Activated CD8-positive, alpha-beta memory T cell treated with anti-CD3 and anti-CD28 coated beads, Interleukin-2, amount 50 U/mL, for 1 hour (primary cell): Measurements from ENCODE around the gene DGCR6L.
"Not testable (repeated sequence)": the region's sequence is repeated elsewhere in the genome, so short reads cannot be mapped to it uniquely, and the experiment has no call there.

ENCODE experiments used
- DNase-seq: peaks from one replicate; pipeline ENCODE4 v3.0.0-alpha.2; 2020; ENCODE audit errors: extremely low read depth

DGCR6L gene

DNA sequence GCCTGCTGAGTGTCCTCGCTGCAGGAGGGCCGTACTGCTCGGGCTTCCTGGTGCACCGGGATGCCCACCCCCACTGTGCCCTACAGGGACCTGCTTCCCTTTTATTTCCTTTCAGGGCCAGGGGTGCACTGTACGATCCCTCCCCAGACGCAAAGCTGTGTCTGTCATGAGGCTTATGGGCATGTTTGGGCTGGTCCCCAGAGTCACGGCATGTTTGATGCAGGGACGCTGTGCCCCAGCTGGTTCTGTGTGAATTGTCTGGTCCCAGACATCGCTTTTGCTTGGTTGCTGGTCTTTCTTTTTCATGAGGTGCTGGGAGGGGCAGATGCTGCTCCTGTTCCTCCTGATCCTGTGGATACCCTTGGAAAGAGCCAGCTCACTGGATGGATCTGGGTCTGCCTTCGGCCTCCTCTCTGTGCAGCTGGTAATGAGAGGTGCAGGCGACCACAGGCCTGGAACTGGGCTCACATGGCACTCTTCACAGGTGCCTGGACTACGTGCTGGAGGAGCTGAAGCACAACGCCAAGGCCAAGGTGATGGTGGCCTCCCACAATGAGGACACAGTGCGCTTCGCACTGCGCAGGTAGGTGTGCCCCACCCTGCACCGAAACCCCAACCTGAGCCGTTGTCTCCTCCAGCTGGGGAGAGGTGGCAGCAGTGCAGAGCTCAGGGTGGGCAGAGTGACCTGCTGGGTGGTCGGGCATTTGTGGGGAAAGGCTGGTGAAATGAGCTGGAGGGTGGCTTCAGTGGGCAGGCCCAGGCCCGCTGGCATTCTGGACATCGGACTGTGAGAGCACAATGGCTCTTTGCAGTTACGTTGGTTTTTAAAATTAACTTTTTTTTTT is 10.8 kb downstream of the DGCR6L start:
- DNase-seq = not testable (repeated sequence)

DNA sequence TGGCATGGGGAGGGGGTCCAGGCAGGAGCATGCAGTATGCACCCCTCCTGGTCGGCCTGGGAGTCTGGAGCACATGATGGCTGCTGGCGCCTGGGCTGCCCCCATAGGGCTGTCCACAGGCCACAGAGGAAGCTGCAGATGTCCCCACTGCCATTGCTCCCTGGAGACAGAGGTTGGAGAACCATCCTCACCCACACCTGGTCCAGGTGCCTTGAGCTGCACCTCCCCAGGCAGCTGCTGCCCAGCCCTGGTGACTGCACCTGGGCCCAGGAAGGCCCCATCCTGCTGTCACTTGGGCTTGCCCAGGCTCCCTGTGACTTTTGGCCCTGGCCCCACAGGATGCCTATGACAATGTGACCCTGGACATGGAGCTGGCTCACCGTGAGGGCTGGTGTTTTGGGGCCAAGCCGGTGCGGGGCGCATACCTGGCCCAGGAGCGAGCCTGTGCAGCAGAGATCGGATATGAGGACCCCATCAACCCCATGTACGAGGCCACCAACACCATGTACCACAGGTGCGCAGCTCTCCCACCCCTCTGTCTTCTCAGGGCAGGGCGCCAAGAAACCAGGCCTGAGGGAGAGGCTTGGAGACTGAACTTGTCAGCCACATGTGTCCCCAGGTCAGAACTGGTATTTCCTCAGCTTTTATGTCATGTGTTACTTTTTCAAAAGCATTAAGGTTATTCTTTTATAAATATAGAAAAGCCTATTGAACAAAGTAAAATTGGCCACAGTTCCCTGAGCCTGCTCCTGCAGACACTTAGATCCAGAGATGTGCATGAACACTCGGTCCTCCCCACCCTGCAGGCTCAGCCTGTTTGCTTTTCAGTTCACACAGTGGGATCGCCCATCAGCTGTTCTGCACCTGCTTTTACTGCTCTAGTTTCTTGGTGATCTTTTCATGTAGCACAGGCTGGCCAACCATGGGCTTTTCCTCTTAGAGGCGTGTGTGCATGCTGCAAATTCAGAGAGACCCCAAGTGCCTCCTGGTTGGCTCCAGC is 12.1 kb downstream of the DGCR6L start:
- DNase-seq = not testable (repeated sequence)

DNA sequence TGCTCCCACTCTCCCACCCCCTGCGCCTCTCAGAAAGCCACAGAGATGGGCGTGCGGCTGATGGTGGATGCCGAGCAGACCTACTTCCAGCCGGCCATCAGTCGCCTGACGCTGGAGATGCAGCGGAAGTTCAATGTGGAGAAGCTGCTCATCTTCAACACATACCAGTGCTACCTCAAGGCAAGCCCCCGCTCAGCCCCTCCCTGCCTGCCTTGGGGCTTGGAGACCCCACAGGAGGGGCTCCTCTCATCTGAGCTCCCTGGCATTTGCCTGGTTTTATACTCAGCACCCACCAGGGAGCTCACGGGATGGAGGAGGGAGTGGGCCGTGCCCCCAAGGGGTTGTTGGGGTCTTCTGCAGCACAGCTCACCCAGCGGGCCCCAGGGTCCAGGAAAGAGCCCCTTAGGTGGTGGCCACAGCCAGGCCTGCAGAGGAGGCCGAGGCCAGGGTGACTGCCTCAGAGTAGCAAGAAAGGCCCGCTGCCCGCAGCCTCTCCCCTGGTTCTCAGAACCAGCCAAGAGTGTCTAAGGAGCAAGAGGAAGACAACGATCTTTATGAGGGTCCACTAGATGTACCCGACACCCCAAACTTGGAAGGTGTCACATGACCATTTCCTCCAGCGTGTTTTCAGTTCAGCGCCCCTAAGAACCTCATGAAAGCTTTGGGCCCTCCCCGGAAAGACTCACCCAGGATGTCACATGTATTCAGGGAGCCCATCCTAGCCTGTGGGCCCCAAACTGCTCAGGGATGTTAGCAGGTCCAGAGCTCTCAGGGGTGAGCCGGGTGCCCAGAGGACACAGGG is 13.0 kb downstream of the DGCR6L start:
- DNase-seq = not testable (repeated sequence)

DNA sequence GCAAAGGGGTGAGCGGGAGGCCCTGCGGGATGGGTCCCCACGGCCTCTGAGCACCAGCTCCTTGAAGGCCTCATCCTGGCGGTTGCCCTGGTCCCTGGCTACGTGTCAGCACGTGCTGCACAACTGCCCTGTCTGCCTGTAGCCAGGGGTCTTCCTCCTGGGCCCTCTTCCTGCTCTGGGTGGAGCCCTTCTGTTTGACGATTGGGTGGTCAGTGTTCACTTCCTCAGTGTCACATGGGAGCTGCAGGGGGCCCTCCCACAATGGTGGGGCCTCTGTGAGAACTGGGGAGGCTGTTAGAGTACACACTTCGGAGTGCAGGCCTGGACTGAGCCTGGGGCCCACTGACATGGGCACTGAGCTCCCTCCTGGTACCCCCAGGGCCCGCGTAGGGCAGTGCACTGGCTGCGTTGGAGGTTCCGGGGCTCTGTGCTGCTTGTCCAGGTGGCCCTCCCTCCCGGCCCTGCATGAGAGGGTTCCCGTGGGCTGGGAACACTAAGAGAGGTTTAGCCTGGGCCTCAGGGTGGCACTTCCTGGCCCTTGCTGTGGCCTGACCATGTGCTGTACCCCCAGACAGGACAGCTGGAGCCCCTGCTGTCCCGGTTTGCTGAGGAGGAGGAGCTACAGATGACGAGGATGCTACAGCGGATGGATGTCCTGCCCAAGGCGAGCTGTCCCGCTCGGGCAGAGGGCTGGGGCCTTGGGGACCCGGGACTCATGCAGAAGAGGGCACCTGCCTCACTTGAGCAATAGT is 13.8 kb downstream of the DGCR6L start:
- no peak for DNase-seq

DNA sequence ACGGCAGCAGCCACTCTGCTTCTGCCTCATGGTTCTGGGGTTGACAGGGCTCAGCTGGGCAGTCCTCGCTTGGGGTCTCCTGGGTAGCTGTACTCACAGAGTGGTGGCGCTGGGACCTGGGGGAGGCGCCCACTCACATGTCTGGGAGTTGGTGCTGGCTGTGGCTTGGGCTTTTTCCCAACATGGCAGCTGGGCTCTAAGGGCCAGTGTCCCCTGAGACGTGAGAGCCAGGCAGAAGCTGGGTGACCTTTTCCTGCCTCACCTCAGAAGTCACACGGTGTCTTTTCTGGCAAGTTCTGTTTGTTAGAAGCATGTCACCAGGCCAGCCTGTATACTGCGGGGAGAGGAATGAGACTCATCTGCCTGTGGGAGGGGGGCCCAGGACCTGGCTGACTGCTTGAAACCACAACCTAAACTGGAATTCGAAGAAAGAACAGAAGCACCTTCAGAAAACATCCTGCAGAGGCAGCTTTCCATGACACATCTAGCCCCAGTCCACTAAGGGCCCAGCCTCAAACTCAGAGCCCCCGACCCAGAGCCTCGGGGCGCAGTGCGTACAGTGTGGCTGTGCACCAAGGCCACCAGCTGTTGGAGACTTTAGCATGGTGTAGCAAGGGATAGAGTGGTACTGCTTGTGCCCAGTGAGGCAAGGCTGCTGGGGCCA is 14.5 kb downstream of the DGCR6L start:
- DNase-seq = not testable (repeated sequence)

DNA sequence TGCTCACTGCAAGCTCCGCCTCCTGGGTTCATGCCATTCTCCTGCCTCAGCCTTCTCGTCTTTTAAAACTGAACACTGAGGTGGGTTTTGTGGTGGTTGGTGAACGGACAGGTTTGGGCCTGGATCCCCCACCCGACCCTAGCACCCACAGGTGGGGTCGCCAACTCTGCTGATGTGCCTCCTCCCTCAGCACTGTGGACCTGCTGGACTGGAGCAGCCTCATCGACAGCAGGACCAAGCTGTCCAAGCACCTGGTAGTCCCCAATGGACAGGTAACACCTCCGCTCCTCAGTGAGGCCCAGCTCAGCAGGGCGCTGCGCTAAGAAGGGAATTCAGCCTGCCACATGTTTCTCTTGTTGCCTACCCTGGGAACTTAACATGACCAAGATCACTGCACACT is 15.2 kb downstream of the DGCR6L start:
- DNase-seq = no peak

DNA sequence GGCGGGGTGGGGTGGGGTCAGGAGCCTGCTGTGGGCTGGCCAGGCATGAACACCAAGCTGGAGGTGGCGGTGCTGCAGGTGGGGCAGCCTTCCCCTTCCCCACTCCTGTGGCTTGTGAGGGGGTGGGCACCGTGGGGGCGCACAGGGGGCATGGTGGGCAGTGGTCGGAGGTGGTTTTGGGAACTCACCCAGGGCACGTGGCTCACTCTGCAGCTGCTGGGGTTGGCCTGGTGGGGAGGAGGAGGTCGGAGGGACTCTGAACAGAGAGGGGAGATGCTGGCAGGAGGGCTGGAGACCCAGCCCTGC is 16.7 kb downstream of the DGCR6L start:
- DNase-seq = not testable (repeated sequence)

DNA sequence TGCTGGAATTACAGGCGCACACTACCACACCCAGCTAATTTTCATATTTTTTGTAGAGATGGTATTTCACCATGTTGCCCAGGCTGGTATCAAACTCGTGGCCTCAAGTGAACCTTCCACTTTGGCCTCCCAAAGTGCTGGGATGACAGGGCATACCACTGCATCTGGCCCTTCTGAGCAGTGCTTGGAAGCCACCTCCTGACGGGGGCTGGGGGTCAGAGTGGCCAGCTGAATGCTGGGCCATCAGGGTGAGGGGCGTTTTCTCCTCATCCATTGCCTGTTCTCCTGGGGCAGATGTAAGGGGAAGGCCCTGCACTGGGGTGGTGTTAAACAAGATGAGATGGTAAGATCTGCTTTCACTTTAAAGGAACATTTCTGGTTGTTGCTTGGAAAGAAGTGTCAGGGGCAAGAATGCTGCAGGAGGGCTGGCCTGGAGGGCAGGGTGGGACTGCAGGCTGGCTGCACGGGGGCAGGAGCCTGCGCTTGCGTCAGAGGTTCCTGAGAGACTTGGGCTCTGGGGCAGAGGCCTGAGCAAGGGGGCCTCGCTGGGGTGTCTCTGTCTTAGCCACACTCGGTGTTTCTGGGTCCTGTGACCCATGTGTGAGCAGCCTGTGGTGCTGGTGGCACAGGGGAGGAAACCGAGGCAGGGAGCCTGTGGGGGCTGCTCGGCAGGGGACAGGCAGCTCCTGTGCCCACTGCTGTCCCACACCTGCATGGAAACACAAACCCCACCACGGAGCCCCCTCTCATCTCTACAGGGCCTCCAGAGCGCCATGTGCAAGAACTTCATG is 17.2 kb downstream of the DGCR6L start:
- DNase-seq = no peak

DNA sequence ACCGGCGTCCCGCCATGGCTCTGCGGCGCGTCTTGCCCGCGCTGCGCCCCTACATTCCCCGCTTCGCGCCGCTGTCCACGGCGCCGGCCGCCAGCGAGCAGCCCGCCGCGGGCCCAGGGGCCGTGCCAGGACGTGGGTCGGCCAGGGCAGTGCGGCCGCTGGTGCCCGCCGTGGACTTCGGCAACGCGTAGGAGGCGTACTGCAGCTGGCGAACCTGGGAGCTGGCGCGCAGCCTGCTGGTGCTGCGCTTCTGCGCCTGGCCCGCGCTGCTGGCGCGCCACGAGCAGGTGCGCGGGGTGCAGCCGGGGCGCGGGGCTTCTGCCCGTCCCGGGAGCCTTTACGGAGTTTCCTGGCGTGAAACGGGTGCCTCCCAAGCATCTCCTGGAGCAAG is 20.1 kb downstream of the DGCR6L start:
- DNase-seq = no peak

DNA sequence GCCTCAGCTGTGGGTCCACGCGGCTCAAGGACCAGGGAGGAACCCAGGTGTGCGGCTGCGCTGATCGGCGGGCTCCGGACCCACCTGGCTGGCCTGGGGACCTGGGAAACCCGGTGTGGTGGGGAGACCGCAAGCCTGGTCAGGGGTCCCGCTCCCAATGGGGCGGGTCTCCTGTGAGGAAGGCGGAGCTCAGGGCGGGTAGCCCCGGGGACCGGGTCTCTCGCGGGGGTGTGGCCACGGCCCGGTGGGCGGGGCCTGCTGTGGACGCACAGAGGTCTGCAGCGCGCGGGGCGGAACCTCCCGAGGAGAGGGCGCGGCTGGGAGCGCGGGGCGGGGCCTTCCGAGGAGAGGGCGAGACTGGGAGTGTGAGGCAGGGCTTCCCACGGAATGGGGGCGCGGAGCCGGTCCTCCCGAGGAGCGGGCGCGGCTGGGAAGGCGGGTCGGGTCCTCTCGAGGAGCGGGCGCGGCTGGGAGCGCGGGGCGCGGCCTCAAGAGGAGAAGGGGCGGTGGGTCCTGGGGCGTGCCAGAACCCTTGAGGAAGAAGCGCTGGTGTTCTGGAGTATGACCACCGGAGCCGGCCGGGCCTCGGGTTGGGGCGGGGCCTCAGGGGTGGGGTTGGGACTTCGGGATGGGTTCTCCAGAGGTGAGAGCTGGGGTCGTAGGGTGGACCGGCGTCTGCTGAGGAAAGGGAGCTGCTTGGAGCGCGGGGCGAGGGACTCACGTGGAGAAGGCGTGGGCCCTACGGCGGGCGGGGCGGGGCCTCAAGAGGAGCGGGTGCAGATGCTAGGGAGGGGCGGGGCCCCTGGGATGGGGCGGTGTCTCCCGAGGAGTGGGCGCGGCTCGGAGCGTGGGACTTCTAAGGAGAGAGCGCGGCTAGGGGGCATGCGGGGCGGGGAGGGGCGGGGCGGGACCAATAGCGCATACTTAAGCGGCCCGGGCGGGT is 20.8 kb downstream of the DGCR6L start:
- peak; percentile 73 for DNase-seq

DNA sequence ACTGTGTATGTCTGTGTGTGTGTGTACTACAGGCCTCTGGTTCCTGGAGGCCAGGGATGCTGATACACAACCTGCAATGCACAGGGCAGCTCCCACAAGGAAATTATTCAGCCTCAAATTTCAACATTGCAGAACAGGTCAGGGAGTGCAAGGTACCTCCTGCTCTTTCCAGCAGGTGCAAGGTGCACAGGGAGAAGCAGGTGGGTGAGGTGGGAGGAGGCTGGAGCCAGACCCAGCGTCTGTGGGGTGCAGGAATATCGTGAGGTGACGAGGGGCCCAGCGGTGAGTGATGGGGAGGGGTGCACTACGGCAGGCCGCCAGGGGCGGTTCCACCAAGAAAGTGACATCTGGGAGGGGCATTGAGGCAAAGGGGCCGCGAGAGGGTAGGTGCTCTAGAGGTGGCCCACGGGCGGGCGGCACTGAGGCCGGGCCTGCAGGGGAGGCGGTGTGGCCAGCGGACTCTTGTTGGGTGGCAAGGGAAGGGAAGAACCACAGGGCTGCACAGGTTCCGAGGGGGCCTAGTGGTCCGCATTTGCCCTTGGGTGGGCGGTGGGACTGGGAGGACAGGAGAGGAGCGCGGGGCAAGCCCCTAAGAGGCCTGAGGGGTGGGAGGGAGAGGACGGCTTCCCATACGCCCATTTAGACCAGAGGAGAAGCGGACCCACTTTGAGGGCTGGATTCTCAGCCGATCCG is 21.6 kb downstream of the DGCR6L start:
- DNase-seq = no peak

DNA sequence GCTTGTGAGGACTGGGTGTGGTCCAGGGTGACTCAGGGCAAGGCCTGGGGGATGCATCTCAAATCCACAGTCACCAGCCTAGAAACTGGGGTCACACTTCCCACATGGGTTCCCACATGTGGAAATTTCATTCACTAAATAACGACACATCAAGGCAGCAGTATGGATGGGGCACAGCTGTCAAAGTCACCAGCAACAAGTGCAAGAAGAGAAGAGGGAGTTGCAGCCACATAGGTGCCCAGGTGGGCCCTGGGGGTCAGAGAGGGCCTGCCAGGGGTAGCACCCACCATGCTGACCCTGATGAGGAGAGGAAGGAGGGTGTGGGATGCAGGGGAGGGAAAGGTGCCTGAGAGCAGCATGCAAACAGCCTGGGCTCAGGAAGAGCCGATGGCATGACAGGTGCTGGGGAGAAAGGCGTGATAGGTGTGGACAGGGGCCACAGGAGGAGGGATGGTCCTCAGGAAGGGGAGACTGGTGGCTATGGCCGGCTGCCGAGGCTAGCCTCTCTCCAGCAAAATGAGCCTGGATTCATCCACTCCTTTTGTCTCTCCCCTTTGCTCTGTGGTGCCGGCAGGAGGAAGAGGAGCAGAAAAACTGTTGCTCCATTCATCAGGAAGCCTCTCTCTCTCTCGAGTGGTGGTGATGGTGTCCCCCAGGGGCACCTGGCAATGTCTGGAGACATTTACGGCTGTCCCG is 22.3 kb downstream of the DGCR6L start:
- no peak for DNase-seq

DNA sequence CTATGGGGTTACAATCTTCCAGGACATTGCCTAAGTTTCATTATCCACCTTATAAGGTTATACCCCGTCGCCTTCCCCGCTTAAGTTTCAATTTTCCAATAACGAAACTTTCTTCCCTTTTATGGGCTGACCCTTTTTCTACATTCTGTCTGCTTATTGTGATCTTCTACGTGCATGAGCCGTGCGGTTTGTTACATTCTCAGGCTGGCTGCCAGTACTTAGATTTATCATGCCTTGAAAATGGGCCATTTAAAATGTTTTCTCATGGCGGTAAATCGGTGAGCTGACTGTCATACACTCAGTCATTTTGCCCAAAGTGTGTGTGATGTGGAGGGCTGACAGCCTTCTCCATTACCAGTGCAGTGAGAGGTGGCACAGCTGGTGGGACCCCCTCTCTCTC is 23.3 kb downstream of the DGCR6L start:
- no peak for DNase-seq

DNA sequence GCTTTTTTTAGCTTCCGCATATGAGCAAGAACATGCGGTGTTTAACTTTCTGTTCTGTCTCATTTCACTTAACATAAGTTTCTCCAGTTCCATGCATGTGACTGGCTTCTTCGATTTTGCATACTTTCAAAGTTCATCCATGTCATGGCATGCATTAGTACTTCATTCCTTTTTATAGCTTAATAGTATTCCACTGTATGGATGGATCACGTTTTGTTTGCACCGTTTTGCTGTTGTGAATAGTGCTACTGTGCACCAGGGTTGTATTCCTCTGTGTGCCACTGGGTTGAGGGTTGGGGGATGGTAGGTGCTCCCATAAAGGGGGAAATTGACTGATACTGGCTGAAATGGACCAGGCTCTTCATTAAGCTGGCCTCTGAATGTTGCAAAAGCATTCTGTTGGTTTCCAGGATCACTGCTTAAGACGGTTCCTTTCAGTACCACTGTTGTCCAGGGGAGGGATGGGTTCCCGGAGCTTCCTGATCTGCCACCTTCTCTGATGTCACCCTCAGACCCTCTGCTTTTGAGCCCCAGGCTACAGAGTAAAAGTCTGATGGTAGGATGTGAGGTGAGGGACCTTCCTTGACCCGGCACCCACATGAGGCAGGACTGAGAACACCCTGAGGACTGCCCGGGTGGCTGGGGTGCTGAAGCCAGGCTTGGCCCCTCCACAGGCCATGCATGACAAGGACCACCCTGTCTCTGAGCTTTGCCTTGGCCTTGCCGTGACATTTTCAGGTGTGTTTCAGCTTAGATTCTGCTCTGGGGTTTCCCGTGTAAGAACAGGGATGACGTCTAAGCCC is 24.4 kb downstream of the DGCR6L start:
- no peak for DNase-seq

DNA sequence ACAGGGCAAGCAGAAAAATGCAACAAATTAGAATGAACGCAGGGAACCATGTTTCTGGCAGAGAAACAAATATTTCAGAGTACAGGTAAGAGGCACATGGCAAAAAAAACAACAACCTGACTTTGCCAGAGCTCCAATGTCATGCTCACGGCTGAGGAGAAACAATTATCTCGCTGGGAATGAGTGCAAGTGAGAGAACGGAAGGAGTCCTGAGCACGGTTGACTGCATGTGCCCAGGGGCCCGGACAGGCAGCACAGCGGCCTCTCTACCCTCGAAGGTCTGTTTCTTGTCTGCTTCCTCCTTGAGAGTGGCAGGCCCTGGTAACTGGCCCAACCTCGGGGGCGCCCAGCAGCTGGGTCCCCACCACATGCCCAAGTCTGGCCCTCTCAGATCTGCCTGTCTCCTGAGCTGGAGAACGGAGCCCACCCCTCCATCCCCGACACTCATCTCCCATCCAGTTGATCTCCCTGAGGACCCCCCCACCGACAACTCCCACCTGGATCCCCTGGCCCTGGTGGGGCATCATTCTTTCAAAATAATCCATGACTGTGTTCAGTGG is 27.1 kb downstream of the DGCR6L start:
- DNase-seq = no peak

DNA sequence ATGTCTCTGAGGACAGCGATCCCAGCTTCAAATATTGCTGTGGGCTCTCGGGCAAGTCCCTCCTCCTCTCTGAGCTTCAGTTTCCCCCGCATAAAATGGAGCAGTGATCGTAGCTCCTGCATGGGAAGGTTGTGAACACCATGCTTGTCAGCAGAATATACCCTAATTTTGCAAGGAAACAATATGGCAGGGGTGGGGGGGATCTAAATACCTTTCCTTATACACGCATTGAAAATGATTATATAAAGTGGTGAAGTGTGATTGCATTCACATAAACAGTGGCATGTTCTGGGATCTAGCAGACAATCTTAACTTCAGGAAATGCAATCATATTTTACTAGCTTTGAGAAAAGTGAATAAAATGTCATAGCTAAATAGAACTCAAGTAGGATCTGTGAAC is 27.8 kb downstream of the DGCR6L start:
- no peak for DNase-seq
